GM12801 (cell line): ENCODE results near the gene GSTM4.

Experiments used
- CTCF ChIP-seq: IDR thresholded peaks from one replicate; pipeline ENCODE4 v1.5.1; 2011; ENCODE audit warnings: control low read depth; ENCODE audit not compliant: insufficient read length; ENCODE audit errors: extremely low read depth

The GSTM4 gene

GRCh38 chr1:109625601-109626560, 30.0 kb upstream of the GSTM4 start:
- no peak for TF ChIP-seq CTCF

- TF ChIP-seq CTCF: no peak
Measured at GRCh38 chr1:109626682-109627408, 29.1 kb upstream of the GSTM4 start.

- TF ChIP-seq CTCF: no peak
Measured at GRCh38 chr1:109627692-109628399, 28.1 kb upstream of the GSTM4 start.

GRCh38 chr1:109628540-109629321, 27.2 kb upstream of the GSTM4 start:
- no peak for TF ChIP-seq CTCF

GRCh38 chr1:109629372-109630030, 26.4 kb upstream of the GSTM4 start:
- no peak for TF ChIP-seq CTCF

- TF ChIP-seq CTCF: no peak
Measured at GRCh38 chr1:109630081-109630897, 25.6 kb upstream of the GSTM4 start.
